ENCODE measurements around the gene HIGD1A.

- peak; percentile 89 for TF ChIP-seq CTCF (conservative IDR thresholded peaks at IDR 0.05; ENCODE audit: low read length)
- no peak for TF ChIP-seq EZH2phosphoT487 (IDR thresholded peaks at IDR 0.05; ENCODE audit: borderline replicate concordance, low read depth, low read length)
Observed at GRCh38 chr3:42831321-42831713, 27.0 kb upstream of the HIGD1A start.

Data from OCI-LY7 (cell line).